Activated CD4-positive, alpha-beta T cell treated with anti-CD3 and anti-CD28 coated beads for 4 hours (primary cell): ENCODE measurements around the gene WDR53.
"Not testable (repeated sequence)": the region's sequence is repeated elsewhere in the genome, so short reads cannot be mapped to it uniquely, and the experiment has no call there.

Experiments used
- DNase-seq, 2 donors: peaks; one replicate each; pipeline ENCODE4 v3.0.0-alpha.2; 2020

WDR53 gene

GRCh38 chr3:196568246-196569002, at the start of gene WDR53, which contains the start of gene FBXO45:
Gene WDR53 (minus strand): TSS chr3:196568554. CDS start chr3:196561475, 7,079 bp downstream.
Gene FBXO45 (plus strand): TSS chr3:196568660. CDS start chr3:196568985, 325 bp downstream.
- DNase-seq: peak; percentile 94

DNA sequence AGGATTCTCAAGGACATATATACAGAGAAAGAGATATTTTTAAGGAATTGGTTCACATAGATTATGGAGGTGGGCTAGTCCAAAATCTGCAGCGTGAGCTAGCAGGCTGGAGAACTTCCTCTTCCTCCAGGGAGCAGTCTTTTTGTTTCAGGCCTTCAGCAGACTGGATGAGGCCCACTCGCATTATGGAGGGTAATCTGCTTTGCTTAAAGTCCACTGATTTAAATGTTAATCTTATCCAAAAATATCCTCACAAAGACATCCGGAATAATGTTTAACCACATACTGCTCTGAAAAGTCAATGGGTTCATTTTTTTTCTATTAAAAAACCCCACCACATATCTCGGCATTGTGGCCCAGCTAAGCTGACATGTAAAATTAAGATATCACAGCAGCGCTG, 48.9 kb upstream of the WDR53 start:
- no peak for DNase-seq

DNA sequence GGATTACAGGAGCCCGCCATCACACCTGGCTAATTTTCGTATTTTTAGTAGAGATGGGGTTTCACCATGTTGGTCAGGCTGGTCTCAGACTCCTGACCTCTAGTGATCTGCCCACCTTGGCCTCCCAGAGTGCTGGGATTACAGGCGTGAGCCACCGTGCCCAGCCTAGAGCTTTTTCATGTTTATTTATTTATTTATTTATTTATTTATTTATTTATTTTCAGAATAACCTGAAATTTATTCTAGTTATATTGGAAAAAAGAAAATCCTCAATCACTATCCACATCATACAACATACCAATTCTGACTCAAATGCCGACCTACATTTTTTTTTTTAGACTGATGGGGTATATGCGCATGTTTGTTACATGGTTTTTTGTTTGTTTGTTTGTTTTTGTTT, 46.9 kb upstream of the WDR53 start:
- DNase-seq: not testable (repeated sequence)

DNA sequence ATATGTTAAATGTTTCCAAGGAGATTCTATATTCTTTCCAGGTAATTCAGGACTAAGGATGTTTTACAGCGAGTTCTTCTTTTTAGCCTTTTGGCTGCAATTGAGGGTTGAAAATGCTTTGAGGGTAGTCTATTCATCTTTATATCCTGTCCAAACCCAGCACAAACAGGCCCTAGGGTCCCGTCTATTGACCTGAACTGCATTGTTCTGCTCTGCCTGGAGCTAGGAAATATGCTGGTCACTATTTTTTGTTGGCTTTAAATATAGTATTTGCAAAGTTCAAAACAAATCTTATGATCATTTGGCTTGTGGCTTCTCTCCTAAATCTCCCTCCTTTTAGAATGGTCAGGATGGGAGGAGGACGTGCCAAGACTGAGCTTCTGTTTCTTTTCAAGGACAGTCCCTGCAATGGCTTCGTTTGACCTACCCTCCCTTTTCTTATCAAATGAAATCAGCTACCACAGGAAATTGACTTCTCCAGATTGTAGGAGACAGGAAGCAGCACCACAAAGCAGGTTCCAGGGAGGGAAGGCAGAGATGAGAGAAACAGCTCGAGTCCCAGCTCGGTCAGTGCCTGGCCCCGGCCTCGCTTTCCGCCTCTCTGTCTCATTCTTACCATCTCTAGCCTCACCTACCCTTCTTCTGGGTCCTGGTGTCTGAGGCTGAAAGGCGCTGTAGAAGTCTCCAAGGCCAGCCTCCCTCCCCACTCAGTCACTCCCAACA, 43.6 kb upstream of the WDR53 start:
- no peak for DNase-seq

DNA sequence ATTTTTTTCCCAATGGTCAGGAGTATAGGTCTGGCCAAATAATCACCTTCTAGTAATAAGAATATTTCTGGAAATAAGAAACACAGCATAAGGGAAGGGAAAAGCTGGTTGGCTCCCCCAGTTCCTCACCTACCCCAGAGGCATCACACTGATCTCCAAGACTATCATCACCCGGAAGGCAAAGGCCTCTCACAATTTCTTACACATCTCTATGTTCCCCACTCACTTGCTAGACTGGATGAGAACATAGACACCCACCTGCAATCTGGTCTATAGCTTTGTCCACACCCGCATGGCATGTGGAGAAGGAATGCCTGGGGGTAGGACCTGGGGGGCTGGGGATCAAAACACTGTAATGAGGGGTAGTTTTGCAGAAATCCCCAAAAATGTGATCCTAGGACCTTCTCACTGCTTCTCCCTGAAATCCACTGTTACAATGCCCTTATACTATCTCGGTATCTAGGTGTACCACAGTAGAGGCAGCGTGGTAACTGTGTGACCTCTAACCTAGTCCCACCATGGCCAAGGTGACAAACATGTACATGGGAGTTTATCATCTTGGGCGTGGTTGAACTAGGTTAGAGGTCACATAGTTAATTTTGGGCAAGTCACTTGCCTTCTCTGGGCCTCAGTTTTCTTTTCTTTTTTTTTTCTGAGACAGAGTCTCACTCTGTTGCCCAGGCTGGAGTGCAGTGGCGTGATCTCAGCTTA, 41.6 kb upstream of the WDR53 start:
- no peak for DNase-seq

- peak; percentile 95 to 99 for DNase-seq
Observed at GRCh38 chr3:196609343-196609775, 41.0 kb upstream of the WDR53 start.

DNA sequence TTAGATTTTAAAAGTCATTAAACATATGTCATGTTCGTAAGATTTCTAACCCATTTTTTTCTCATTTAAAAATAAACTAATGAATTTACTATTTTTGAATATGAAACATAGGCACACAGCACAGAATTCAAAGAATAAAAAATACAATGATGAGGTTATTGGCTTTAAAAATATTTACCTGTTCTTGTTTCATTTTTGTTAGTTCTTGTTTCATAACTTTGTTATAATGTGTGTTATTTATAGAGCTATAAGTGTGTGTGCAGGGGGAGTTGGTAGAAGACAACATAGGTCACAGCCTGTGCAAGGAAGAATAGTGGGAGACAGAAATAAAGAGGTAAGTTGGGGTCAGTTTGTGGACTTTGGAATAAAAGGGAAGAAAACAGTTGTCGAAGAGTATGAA, 40.3 kb upstream of the WDR53 start:
- no peak for DNase-seq

- DNase-seq: peak; percentile 60 to 66
Observed at GRCh38 chr3:196604548-196604947, 36.2 kb upstream of the WDR53 start.

DNA sequence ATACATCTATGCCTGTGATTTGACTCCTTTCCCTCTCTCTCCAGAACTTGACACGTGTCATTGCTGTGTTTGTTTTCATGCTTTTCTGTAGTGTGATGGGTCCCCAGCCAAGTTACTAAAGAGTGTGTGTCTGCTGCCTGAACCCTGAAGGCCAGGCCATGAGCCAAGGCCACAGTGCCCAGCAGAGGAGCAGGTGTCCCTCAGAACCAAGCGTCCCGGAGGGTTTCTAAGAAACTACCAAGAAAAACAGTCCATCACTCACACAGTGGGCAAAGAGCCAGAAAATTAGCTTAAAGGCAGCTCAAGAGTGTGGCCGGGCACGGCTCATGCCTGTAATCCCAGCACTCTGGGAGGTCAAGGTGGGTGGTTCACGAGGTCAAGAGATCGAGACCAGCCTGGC, 35.3 kb upstream of the WDR53 start:
- no peak for DNase-seq

DNA sequence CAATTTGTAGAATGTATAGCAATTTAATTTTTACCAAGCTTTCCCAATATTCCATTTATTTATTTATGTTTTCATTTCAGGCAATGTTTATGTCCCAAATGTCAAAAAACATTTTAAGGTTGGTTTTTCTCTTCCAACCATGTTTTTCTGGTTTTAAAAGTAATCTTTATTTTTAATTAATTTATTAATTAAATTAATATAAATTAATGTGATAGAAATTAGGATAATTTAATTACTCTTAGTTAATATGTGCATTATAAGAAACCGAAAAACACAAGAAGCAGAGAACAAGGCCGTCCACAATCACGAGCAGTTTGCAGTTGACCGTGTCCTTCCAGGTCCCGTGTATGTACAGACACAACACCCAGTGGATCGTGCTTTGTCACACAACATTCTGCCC, 34.3 kb upstream of the WDR53 start:
- no peak for DNase-seq

GRCh38 chr3:196600359-196600758, 32.0 kb upstream of the WDR53 start:
- no peak for DNase-seq

GRCh38 chr3:196599734-196600128, 31.4 kb upstream of the WDR53 start:
- no peak for DNase-seq

- DNase-seq: not testable (repeated sequence)
Observed at GRCh38 chr3:196597971-196598733, 29.8 kb upstream of the WDR53 start.

DNA sequence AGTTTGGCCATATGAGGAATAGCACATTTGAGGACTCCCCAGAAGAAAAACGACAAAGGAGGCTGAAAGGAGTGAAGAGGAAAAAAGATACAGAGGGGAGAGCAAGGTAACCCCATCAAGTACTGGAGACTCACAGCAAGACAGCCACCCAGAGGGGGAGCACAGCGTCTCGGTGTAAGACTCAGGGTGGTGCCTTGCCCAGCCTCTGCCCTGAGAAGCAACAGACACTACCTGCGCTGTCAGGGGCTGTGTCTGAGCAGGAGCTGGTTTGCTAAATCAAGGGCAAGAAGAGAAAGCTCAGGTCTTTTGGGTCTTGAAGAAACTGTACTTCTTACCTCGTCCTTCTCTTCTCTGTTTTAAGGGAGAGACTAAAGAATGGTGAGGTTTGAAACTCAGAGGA, 28.0 kb upstream of the WDR53 start:
- no peak for DNase-seq

GRCh38 chr3:196590279-196590678, 21.9 kb upstream of the WDR53 start:
- no peak for DNase-seq

- no peak for DNase-seq
Observed at GRCh38 chr3:196585044-196585757, 16.8 kb upstream of the WDR53 start.

GRCh38 chr3:196572389-196572788, 4.0 kb upstream of the WDR53 start:
- DNase-seq: no peak

- not testable (repeated sequence) for DNase-seq
Observed at GRCh38 chr3:196570332-196570731, 2.0 kb upstream of the WDR53 start.

DNA sequence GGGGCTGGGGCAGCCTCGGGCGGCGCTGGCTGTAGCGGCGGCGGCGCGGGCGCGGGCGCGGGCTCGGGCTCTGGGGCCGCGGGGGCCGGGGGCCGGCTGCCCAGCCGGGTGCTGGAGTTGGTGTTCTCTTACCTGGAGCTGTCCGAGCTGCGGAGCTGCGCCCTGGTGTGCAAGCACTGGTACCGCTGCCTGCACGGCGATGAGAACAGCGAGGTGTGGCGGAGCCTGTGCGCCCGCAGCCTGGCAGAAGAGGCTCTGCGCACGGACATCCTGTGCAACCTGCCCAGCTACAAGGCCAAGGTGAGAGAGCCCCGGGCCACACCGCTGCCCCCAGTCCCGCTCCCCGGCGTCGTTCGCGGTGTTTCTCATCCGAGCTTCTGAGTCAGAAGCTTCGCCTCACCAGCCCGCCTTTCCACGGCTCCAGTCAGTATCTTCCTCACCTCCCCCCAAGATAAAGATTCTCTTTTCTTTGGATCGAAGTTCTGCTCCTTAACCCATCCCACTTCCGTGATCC, 706 bp upstream of the WDR53 start:
- peak; percentile 25 to 38 for DNase-seq

DNA sequence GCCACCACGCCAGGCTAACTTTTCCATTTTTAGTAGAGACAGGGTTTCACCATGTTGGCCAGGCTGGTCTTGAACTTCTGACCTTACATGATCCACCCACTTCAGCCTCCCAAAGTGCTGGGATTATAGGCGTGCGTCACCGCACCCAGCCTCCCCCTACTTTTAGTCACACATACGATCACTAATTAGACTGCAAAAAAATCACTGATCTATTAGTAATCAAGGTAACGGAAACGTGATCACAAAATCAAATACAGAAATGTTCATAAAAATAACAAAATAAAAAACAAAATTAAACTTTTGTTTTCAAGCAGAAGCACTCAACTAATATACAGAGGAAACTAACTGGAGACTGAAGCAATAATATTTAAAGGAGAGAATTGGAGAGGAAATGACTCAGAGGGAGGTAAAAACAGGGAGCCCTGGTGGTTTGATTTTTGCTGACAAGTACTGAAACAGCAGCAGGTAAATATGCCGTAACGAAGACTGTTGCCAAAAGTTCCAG, 4.6 kb downstream of the WDR53 start:
- DNase-seq: peak; percentile 24 to 36

- no peak for DNase-seq
Observed at GRCh38 chr3:196559826-196560225, 8.5 kb downstream of the WDR53 start.

DNA sequence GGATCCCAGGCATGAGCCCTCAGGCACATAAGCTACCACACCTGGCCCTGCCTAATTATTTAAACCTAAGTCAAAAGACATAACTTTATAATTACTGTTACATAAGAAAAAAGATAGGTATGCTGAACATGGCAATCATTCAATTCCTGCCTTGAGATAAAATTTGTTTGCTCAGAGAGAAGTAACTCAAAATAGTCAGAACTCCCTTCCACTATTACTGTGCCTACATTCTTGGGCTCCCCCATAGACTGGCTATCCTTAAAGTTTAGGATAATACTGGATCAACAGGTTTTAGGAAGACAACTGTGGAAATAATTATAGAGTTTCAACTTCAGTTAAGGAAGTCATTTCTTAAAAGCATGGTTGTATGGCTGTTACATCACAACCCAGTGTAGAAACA, 9.9 kb downstream of the WDR53 start:
- DNase-seq: no peak
